GM23338 (cell line): ENCODE measurements around the gene UBE2L6. TPM values are rescaled to one million over a fixed set of nuclear protein-coding genes. Genes with fewer than 3 reads are reported as not detected.

Source experiments
- ATAC-seq: fragments of 200-7000 bp; cut with Tn5 transposase; 3 replicates; pipeline ENCODE4 v1.9.1; 2020
- DNase-seq: peaks from one replicate; pipeline ENCODE4 v3.0.0-alpha.2; 2015; ENCODE audit warnings: low spot score
- H2AFZ ChIP-seq: fragments of 200-600 bp; sonication (generic); 2 replicates; pipeline ENCODE4 v1.8.0; 2016; ENCODE audit warnings: antibody characterized with exemption, mild to moderate bottlenecking, moderate library complexity
- H3F3A ChIP-seq: fragments of 200-600 bp; sonication (generic); replicated peaks from 2 replicates; pipeline ENCODE4 v1.8.0; 2017; ENCODE audit warnings: antibody characterized with exemption, mixed run types, low read depth
- H3K27ac ChIP-seq: fragments of 200-600 bp; sonication (generic); 2 replicates; pipeline ENCODE4 v1.6.1; 2016; ENCODE audit warnings: low read depth
- H3K27me3 ChIP-seq: fragments of 200-600 bp; sonication (generic); 2 replicates; pipeline ENCODE4 v1.8.0; 2016; ENCODE audit warnings: mild to moderate bottlenecking, mixed run types, moderate library complexity; ENCODE audit not compliant: insufficient read depth
- H3K36me3 ChIP-seq: fragments of 200-600 bp; sonication (generic); 2 replicates; pipeline ENCODE4 v1.8.0; 2016; ENCODE audit warnings: mild to moderate bottlenecking; ENCODE audit not compliant: insufficient read depth
- H3K4me1 ChIP-seq: fragments of 200-600 bp; sonication (generic); 2 replicates; pipeline ENCODE4 v1.8.0; 2016; ENCODE audit warnings: mild to moderate bottlenecking, moderate library complexity; ENCODE audit not compliant: insufficient read depth
- H3K4me2 ChIP-seq: fragments of 200-600 bp; sonication (generic); 2 replicates; pipeline ENCODE4 v1.7.1; 2017; ENCODE audit warnings: mixed run types
- H3K4me3 ChIP-seq: fragments of 200-600 bp; sonication (generic); 2 replicates; pipeline ENCODE4 v1.6.1; 2016; ENCODE audit warnings: mixed run types
- H3K79me2 ChIP-seq: fragments of 200-600 bp; sonication (generic); replicated peaks from 2 replicates; pipeline ENCODE4 v1.8.0; 2017; ENCODE audit warnings: mild to moderate bottlenecking; ENCODE audit not compliant: insufficient read depth
- H3K9me2 ChIP-seq: fragments of 200-600 bp; sonication (generic); 2 replicates; pipeline ENCODE4 v1.8.0; 2017; ENCODE audit not compliant: insufficient read depth
- H4K20me1 ChIP-seq: fragments of 200-600 bp; sonication (generic); replicated peaks from 2 replicates; pipeline ENCODE4 v1.8.0; 2017; ENCODE audit warnings: mild to moderate bottlenecking; ENCODE audit not compliant: insufficient read depth
- H3K27ac Mint-ChIP-seq: 2 replicates; pipeline ENCODE4 v1.8.0; 2020; ENCODE audit warnings: inconsistent platforms, mild to moderate bottlenecking, moderate library complexity, mixed read lengths
- H3K27me3 Mint-ChIP-seq: 3 replicates; pipeline ENCODE4 v1.8.0; 2022; ENCODE audit warnings: low read depth, mild to moderate bottlenecking, moderate library complexity, mixed read lengths, inconsistent platforms; ENCODE audit not compliant: insufficient read depth, poor library complexity
- H3K36me3 Mint-ChIP-seq: 3 replicates; pipeline ENCODE4 v1.8.0; 2021; ENCODE audit warnings: low read depth, mild to moderate bottlenecking, inconsistent platforms, moderate library complexity, mixed read lengths
- H3K4me1 Mint-ChIP-seq: 3 replicates; pipeline ENCODE4 v1.8.0; 2020; ENCODE audit warnings: mild to moderate bottlenecking, inconsistent platforms, mixed read lengths
- H3K4me3 Mint-ChIP-seq: 3 replicates; pipeline ENCODE4 v1.8.0; 2021; ENCODE audit warnings: moderate library complexity, mild to moderate bottlenecking, inconsistent platforms, mixed read lengths
- H3K9me3 Mint-ChIP-seq: 3 replicates; pipeline ENCODE4 v1.8.0; 2020; ENCODE audit warnings: moderate library complexity, mild to moderate bottlenecking, inconsistent platforms, mixed read lengths
- CREB1 ChIP-seq: fragments of 250-450 bp; sonication (Bioruptor Pico); IDR thresholded peaks from 2 replicates; pipeline ENCODE4 v1.5.0; 2020; ENCODE audit warnings: low read depth, mild to moderate bottlenecking, moderate library complexity
- CTCF ChIP-seq, 2 experiments: fragments of 200-600 bp in 1 of 2; sonication (generic) in 1 of 2; conservative IDR thresholded peaks; 2 replicates each; pipeline versions ENCODE4 v1.5.1 to v1.6.1; 2016 to 2017; ENCODE audit warnings: antibody characterized with exemption in 2 of 2, low read depth in 2 of 2, mild to moderate bottlenecking in 2 of 2, moderate library complexity in 1 of 2
- ETS1 ChIP-seq: IDR thresholded peaks from 2 replicates; pipeline ENCODE4 v1.6.1; 2016; ENCODE audit warnings: antibody characterized with exemption
- EZH2 ChIP-seq: fragments of 200-600 bp; sonication (generic); IDR thresholded peaks from one replicate; pipeline ENCODE4 v1.8.0; 2017; ENCODE audit warnings: antibody characterized with exemption, mild to moderate bottlenecking, low read depth; ENCODE audit not compliant: unreplicated experiment
- EZH2phosphoT487 ChIP-seq: fragments of 200-600 bp; sonication (generic); IDR thresholded peaks from one replicate; pipeline ENCODE4 v1.8.1; 2018; ENCODE audit warnings: antibody characterized with exemption; ENCODE audit not compliant: unreplicated experiment
- JUNB ChIP-seq: IDR thresholded peaks from one replicate; pipeline ENCODE4 v1.6.1; 2016; ENCODE audit warnings: antibody characterized with exemption; ENCODE audit not compliant: unreplicated experiment
- NANOG ChIP-seq: IDR thresholded peaks from 2 replicates; pipeline ENCODE4 v1.6.1; 2016; ENCODE audit warnings: antibody characterized with exemption, borderline replicate concordance
- POLR2AphosphoS5 ChIP-seq: IDR thresholded peaks from 2 replicates; pipeline ENCODE4 v1.6.1; 2016; ENCODE audit warnings: antibody characterized with exemption, low read depth
- REST ChIP-seq: IDR thresholded peaks from one replicate; pipeline ENCODE4 v1.6.1; 2018; ENCODE audit warnings: antibody characterized with exemption; ENCODE audit not compliant: unreplicated experiment
- STAT1 ChIP-seq: IDR thresholded peaks from one replicate; pipeline ENCODE4 v1.6.1; 2016; ENCODE audit warnings: antibody characterized with exemption; ENCODE audit not compliant: unreplicated experiment
- ZNF114 ChIP-seq: fragments of 250-450 bp; sonication (Bioruptor Pico); IDR thresholded peaks from 2 replicates; pipeline ENCODE4 v1.5.0; 2020; ENCODE audit warnings: mild to moderate bottlenecking, moderate library complexity
- ZNF331 ChIP-seq: fragments of 250-450 bp; sonication (Bioruptor Pico); IDR thresholded peaks from 2 replicates; pipeline ENCODE4 v1.5.0; 2020; ENCODE audit warnings: low read depth, mild to moderate bottlenecking, moderate library complexity
- ZNF462 ChIP-seq: fragments of 250-450 bp; sonication (Bioruptor Pico); IDR thresholded peaks from 2 replicates; pipeline ENCODE4 v1.5.0; 2020; ENCODE audit warnings: mild to moderate bottlenecking, moderate library complexity
- polyA plus RNA-seq: library from polyadenylated mRNA; unstranded; fragments of >200 nt; fragmentation: Nextera tagmentation; extraction: Ambion mirVana; gene quantifications from 2 replicates; pipeline ENCODE4 v1.2.1, GENCODE V29; 2016
- total RNA-seq: library from RNA; depleted of rRNA; stranded (reverse); fragments of >200 nt; shearing (Covaris generic); gene quantifications from 2 replicates; pipeline ENCODE4 v1.2.3, GENCODE V29; 2014

The UBE2L6 gene
- total and polyA plus RNA-seq, 2 experiments from 2014 or later = 46.0 to 52.0 TPM

GRCh38 chr11:57556041-57556440 is 11.4 kb downstream of the UBE2L6 start:
- DNase-seq (no peak), ATAC-seq (no peak)
- Mint-ChIP-seq H3K27ac (no peak overlapping the region), H3K9me3 (no peaks in the 10 kb centered on the region), H3K27me3 (peaks cover 2% of the 10 kb centered on the region), H3K36me3 (peaks cover 64% of the 10 kb centered on the region), H3K4me3 (no peak overlapping the region), H3K4me1 (peaks cover 11% of the 10 kb centered on the region)
- TF ChIP-seq POLR2AphosphoS5 (no peak), STAT1 (no peak), ZNF462 (CRISPR knock-in tag) (no peak), ETS1 (no peak), EZH2 (no peak), ZNF114 (CRISPR knock-in tag) (no peak), REST (no peak), EZH2phosphoT487 (no peak), CTCF (conservative IDR thresholded peaks at IDR 0.05; ENCODE audit: low read depth in 2 of 2) (no peak), ZNF331 (CRISPR knock-in tag) (no peak), JUNB (no peak), NANOG (no peak), CREB1 (CRISPR knock-in tag) (no peak)
- Histone ChIP-seq H3F3A (no peaks in the 10 kb centered on the region), H4K20me1 (no peaks in the 10 kb centered on the region), H3K4me1 (no peaks in the 10 kb centered on the region), H3K27me3 (no peaks in the 10 kb centered on the region), H3K36me3 (no peaks in the 10 kb centered on the region; the same call in 1 of the 2 replicates), H3K4me3 (no peak overlapping the region), H3K4me2 (no peak overlapping the region), H3K27ac (0 out of 2 replicates have a peak overlapping the region, but pooled peaks have one; percentile 50), H2AFZ (no peak overlapping the region), H3K79me2 (no peaks in the 10 kb centered on the region), H3K9me2 (no peaks in the 10 kb centered on the region)
